SW 1271 (cell line): ENCODE data around the gene FNBP1L.

Source experiments
- DNase-seq, 2 experiments: peaks; one replicate each; lab custom pipeline; 2025; lab: John Stamatoyannopoulos, UW

Gene FNBP1L

DNA sequence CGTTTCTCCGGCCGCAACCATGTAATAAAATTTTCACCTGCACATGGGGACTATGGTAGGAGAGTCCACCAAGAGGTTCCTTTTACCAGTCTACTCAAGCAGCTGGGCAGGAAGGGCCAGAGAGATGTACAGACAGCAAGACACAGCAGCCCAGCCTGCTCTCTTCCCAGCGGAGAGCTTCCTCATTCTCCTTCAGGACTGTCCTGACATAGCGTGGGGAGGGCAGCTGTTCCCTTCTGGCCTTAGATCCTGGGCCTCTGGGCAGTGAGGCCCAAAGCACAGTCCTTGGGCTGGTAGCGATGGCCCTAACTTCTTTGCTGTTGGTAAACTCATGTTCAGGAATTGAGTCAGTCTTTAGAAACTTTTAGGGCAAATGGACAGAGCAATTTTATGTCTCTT lies 144.6 kb downstream of the FNBP1L start:
- no peak for DNase-seq

DNA sequence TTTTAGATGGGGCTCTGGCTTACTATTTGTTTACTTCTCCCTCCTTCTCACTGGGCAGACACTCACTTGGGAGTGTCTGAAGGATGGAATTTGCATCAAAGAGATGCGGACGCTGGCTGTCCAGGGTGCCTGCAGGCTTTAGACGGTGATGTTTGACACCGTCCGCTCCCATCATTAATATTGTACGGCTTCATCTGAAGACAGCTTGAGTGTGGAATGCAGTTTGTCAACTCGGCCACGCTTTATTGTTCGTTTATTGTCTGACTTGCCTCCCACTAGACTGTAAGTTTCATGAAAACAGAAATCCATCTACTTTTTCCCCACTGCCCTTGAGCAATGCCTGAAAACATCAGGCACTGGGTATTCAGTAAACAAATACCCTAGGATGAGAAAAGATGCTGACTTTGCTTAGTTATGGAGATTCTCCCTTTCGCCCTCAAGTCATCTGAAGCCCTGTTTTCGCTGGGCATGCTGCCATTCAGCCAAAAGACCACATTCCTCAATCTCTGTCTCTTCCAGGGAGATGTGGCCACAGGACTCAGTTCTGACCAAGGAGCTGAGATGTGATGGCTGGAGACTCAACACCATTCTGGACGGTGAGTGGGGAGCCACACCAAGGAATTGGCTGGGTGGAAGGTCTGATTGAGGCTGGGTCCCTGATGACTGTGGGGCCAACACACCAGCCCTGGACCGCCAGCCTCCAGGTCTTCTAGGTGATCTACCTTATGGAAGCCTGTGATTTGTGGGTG lies 146.1 kb downstream of the FNBP1L start:
- DNase-seq = no peak

DNA sequence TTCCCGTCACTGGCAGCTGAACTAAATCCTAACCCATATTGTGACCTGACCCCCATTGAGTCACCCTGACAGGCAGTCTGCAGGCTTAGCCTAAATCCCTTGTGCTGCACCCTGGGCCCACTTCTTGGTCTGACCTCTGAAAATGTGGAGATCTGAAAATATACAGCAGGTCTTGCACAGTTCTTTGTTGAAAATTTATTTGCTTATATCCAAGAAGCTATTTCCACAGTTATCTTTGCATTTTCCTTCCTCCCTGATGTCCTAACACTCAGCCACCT lies 146.6 kb downstream of the FNBP1L start:
- DNase-seq = no peak

DNA sequence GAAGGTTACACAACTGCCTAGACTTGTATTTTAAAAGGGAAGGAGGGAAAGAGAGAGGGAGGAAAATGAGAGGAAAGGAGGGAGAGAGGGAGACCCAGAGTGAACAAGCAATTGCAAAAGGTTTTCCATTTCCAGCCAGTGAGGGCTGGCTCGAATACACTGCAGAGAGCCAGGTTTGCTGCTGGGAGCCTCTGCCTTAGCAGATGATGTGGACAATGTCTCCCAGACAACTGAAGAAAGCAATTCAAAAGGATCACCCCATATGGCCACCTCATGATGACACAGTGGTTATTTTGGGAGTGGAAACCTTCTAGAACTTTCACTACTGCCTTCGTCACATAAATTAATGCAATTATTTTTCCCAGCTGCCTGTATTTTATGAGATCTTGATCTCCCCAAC lies 147.3 kb downstream of the FNBP1L start:
- DNase-seq = no peak

DNA sequence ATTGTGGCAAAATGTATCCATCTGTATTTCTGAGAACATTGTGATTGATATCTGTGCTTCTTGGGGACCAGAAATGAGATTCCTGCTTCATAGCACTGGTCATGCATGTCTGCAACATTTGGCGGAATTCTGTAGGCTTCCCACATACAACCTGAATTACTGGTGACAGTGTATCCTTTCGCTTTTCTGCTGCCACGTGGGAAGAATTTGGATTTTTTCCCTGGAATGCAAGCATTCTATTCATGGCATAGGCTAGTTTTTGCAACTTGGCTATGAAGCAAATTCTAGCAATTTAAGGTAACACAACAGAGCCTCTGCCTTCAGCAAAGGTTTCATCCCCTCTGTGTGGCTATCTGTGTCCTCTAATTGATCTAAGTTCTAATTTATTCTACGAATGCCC lies 147.8 kb downstream of the FNBP1L start:
- DNase-seq = no peak

DNA sequence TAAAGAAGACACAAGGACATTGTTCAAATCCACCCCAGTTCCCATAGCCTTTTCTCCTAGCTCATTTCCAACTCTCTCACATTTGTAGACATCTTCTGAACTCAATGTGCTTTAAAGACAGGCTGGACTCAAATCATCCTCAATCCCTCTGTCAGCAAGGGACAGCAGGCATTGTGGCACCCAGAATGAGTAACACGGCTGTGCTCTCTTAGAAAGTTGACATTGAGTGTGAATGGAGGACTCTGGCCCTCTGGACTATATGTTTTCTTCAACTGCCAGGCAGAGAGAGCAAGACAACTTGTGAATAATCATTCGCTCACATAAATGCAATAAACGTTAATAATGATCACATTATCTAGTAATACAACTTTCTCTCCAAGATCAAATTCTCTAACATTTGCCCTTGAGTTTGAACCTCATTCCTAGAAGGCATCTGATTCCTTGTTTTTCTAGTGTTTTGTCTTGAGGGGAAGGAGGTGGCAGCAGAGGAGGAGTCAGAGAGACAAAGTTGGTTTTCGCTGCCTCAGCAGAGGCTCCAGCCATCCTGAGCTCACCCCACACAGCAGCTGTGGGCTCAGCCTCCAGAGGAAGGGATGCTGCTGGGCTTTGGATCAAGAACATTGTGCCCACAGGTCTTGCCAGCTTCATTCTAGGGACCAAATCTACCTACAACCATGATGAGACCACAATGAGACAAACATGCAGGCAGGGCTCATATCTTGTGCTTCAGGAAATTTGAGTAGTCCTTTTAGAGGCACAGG lies 148.6 kb downstream of the FNBP1L start:
- no peak for DNase-seq

DNA sequence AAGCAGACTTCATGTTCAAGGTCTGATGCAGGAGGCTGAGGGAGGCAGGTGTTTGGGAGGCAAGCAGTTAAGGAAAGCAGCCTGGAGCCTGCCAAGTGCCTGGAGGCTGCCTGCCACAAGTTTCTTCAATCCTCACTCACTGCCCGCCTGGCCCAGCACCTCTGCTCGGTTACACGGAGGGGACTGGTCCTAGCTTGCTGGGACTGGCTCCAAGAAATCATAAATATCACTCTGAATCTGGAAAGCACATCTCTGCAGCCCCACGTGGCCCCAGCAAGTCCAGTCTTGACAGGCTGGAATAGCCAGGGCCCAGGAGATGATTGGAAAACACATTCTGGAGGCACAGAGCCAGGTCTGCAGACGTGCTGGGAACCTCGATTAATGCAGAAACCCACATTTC lies 149.8 kb downstream of the FNBP1L start:
- no peak for DNase-seq

DNA sequence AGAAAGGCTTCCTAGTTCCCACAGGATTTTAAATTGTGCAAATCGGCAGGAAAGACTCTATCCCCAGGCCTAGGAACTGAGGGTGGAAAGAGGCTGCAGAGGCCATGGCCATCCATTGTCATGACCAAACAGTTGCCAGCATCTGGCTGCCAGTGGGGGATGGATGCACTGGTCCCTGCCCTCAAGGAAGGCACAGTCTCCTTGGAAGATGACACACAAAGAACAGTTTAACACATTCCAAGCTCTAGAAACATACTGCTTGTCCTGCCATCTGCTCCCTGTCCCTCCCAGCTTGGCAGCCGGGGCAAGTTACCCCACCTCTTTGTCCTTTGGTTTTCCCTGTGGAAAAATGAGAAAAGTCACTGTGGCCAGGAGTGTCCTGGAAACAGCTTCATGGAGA lies 150.5 kb downstream of the FNBP1L start:
- DNase-seq = no peak

DNA sequence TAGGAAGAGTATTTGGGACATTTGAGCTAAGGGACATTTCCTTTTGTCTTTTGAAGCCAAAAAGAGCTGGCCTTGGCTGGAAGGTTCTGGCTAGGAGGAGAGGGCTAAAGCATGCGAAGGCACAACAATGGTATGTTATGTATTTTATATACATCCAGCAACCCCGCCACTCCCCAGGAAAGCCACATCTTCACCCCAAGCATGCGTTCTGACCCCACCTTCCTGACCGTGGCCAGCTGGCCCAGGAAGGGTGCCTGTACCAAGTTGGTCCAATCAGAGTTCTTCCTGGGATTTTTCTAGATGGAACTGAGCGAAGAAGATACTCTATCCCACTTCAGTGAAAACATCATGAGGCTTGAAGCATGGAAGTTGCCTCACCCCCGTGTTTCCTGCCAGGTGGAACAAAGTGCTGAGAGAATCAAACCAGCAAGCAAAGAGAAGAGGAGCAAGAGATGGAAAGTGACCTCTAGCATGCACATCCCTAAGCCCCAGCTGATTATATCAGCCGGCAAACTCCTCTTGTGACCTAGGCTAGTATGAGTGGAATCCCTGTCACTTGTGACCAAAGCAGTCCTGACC lies 151.0 kb downstream of the FNBP1L start:
- no peak for DNase-seq

DNA sequence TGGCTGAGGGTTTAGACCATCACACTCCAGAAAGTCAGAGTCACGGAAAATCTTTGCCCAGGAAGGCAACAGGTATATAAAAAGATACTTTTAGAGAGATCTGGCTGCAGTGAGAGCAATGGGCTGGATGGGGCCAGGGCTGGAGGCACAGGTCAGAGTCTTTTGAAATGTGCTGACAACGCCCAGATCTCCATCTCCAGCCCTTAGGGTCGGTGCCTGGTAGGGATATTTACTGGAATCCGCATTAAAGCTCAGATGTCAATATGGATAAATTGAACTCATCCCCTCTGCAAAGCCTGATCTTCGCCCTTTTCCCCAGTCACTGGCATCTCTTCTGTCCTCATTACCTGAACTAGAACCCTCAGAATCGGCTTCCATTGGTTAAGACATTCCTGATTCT lies 151.6 kb downstream of the FNBP1L start:
- DNase-seq = no peak

DNA sequence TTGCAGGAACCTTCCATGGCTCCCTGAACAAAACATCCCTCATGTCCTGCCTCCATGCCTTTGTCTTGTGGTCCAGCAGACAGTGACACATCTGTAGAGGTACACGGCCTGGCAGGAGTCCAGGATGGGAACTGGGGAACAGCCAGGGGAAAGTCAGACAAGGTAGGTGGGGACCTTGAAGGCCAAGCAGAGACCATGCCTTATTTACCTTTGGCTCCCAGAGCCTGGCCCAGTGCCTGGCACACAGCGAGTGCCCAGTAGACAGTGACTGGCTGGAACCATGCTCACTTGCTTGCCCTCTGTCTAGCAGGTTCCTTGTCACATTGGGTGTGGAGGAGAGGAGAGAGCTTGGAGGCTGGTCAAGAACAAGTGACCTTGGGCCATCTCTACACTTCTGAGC lies 152.7 kb downstream of the FNBP1L start:
- no peak for DNase-seq

DNA sequence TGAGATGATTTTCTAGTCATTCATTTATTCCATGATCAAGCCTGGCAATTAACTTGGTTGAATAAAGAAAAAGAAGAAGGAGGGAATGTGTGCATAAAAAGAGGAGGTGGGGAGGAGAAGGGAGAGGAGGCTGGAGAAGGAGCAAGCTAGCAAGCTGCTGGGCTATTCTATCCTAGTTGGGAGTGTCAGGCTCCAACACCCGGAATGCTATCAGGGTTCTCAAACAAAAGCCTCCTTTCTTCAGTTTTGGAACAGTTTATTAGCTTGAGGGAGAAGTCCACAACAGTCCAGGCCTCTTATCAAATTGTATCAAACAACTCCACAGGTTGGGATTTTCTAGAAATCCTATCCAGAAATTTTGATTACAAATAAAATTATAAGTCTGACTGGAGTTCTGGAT lies 153.8 kb downstream of the FNBP1L start:
- no peak for DNase-seq

DNA sequence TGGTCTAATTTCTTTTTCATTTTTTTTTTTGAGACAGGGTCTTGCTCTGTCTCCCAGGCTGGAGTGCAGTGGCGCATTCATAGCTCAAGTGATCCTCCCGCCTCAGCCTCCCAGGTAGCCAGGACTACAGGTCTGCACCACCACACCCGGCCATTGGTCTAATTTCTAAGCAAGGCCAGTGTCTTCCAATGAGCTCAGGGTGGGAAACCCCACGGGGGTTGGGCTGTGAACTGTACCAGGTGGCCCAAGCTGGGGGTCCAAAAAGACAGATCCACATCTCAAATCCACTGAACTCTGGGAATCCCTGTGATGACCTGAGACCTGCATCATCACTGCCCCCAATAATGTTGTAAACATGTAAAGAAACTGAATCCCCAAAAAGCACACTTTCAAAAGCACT lies 154.2 kb downstream of the FNBP1L start:
- no peak for DNase-seq

DNA sequence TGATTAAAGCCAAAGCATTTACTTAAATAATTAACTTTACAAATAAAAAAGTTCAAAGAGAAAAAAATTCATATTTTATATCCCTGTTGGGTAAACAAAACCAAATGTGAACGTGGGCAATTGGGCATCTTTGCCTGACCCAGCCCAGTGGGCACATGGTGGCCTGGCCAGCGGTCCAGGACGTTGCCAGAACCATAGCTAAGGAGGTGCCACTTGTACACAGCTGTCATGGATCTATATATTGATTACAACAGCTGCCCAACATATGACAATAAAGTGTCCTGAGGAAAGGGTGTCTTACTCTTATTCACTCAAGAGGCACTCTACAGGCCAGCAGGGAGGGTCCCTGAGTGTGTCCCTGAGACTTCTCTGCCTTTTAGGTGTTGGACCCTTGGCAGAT lies 155.2 kb downstream of the FNBP1L start:
- no peak for DNase-seq

DNA sequence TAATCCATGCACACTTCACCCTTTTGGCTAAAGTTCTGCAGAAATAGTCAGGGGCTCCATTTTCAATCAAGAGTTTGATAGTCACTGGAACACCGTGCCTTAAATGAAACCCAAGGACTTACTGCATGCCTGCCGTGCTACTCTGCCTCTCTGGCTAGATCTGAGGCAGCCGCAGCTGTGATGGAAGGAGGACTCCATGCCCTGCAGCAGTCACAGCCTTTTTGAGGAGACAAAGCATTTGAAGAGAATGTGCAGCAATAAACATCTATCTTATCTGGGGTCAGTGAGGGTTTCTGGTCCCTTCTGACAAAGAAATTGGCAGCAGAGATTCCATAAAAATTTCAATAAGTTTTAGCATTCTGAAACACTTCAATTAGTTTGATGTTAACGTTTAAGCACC lies 155.7 kb downstream of the FNBP1L start:
- no peak for DNase-seq
